ENCODE results near the gene CIPC.

- no peak for TF ChIP-seq CTCF (IDR thresholded peaks at IDR 0.05; ENCODE audit: insufficient read depth, low read length, poor library complexity, severe bottlenecking)
- no peak for TF ChIP-seq EZH2phosphoT487 (conservative IDR thresholded peaks at IDR 0.05; ENCODE audit: low read length)
These were observed 13.1 kb upstream of the CIPC start for GRCh38 chr14:77084985-77085384.

All from SU-DHL-6 (cell line).